Germinal center (tissue), 1 donor: ENCODE measurements around the gene OIT3.

Source experiments
- DNase-seq: peaks from one replicate; pipeline ENCODE4 v3.0.0; 2012; ENCODE audit warnings: mixed read lengths, low spot score

Gene OIT3

GRCh38 chr10:72893136-72893798 is at the start of gene OIT3:
OIT3 (plus strand) TSS chr10:72893739; CDS start chr10:72893799, 60 bp downstream.
- no peak for DNase-seq

DNA sequence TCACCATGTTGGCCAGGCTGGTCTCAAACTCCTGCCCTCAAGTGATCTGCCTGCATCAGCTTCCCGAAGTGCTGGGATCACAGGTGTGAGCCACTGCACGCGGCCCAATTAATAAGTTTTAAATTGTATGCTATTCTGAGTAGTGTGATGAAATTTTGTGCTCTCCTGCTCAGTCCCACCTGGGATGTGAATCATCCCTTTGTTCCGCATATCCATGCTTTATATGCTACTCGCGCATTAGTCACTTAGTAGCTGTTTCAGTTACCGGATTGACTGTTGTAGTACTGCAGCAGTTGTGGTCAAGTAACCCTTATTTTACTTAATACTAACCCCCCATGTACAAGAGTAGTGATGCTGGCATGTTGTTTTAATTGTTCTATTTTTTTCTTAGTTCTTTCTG is 47.3 kb upstream of the OIT3 start:
- DNase-seq: no peak

DNA sequence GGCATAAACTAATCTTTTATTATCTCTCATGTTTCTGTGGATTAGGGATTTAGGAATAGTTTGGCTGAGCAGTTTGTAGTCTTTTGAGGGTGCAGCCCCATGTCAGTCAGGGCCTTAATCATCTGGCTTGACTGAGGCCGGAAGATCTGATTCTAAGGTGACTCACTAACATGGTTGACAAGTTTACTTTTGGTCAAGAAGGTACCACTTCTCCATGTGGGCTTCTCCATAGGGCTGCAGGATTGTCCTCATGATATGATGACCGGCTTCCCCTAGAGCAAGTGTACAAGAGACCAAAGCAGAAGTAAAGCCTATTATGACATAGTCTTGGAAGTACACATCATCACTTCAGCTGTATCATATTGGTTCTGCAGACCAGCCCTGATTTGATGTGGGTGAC is 45.9 kb upstream of the OIT3 start:
- no peak for DNase-seq

DNA sequence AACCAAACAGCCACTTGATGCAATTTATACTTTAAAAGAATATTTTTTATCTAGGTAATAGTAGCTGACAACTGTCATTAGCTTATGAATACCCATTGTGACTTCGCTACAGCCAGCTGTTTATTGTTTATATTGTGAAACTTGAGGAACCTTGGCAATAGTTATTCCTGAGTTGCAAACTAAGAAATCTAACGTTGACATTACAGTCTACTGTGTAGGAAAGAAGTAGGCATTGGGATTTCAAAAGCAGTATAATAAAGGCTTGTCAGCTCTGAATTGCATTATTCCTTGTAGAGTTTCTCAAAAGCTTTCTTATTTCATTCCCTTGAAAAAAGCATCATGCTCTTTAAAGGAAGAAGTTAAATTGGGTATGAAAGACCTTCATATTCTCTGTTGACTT is 42.7 kb upstream of the OIT3 start:
- no peak for DNase-seq

GRCh38 chr10:72851509-72851908 is 42.0 kb upstream of the OIT3 start:
- DNase-seq: no peak

GRCh38 chr10:72852508-72852907 is 41.0 kb upstream of the OIT3 start:
- no peak for DNase-seq

DNA sequence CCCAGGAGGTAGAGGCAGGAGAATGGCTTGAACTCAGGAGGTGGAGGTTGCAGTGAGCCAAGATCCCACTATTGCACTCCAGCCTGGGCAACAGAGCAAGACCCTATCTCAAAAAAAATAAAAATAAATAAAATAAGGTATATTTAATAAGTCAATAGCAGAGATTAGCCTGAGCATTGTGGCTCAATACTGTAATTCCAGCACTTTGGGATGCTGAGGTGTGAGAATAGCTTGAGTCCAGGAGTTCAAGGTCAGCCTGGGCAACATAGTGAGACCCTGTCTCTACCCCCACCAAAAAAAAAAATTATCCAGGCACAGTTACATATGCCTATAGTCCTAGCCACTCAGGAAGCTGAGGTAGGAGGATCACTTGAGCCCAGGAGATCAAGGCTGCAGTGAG is 38.4 kb upstream of the OIT3 start:
- no peak for DNase-seq

DNA sequence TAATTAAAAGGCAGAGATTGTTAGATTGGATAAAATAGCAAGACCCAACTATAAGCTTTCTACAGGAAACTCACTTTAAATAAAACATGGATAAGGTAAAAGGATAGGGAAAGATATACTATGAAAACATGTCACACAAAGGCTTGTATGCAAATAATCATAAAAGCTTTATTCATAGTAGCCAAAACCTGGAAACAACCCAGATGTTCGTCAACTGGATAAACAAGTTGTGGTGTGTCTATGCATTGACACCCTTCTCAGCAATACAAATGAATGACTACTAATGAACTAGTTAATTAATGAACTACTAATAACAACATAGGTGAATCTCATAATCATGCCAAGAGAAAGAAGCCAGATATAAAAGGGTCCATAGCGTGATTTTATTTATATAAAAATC is 37.7 kb upstream of the OIT3 start:
- no peak for DNase-seq

- DNase-seq: no peak
These were observed 35.5 kb upstream of the OIT3 start for GRCh38 chr10:72858067-72858466.

- DNase-seq: no peak
These were observed 30.6 kb upstream of the OIT3 start for GRCh38 chr10:72862957-72863356.

- DNase-seq: peak; percentile 19
These were observed 18.1 kb upstream of the OIT3 start for GRCh38 chr10:72875250-72876055.

GRCh38 chr10:72879245-72879644 is 14.3 kb upstream of the OIT3 start:
- DNase-seq: no peak

GRCh38 chr10:72881291-72881690 is 12.2 kb upstream of the OIT3 start:
- no peak for DNase-seq

- DNase-seq: no peak
These were observed 9.7 kb upstream of the OIT3 start for GRCh38 chr10:72883861-72884260.

DNA sequence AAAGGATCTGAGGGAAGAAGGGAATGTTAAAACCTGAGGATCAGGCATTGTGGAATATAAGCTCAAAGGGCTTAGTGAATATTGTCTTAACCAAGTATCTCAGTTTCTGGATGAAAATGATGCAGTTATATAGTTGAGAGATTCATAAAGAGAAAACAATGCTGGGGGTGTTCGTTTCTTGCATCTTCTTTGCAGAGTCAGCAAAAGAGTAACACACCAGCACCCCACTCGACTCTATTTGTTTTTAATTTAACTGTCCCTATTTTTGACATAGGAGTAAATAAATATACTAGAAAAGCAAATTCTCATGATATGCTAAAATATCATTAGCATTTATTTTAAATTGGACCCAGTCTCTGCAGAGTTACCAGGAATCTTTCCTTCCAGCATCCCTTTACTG is 7.6 kb upstream of the OIT3 start:
- no peak for DNase-seq

- no peak for DNase-seq
These were observed 6.9 kb upstream of the OIT3 start for GRCh38 chr10:72886621-72887020.

- DNase-seq: peak; percentile 5
These were observed 6.5 kb upstream of the OIT3 start for GRCh38 chr10:72887043-72887442.

DNA sequence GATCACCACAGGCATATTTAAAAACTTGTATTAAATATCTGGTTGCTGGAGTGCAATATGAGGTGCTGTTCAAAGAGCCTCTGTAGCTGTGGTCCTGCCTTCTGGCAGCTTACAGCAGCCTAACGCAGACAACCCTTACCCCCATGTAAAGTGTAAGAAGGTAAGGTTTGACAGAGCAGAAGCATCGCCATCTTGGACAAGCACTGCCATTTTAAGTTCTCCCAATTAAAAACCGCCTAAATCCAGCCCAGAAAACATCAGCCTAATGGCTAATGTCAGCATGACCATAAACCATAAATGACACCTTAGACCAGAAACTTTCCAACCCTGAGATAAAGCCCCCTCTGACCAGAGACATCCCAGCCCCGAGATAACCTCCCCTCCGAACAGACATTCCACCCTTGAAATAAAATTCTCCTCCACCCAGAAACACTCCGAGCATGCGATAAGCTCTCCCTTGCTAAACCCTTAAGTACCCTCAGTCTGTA is 5.3 kb upstream of the OIT3 start:
- no peak for DNase-seq

DNA sequence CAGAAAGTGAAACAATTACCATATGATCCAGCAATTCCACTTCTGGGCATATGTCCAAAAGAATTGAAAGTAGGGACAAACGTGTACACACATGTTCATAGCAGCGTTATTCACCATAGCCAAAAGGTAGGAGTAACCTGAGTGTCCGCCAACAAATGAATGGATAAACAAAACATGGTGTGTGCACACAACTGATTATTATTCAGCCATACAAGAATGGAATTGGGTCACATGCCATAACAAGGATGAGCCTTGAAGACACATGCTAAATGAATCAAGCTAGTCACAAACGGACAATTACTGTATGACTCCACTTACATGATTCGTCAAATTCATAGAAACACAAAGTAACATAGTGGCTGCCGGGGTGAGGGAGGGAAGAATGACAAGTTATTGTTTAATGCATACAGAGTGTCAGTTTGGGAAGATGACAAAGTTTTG is 4.1 kb upstream of the OIT3 start:
- no peak for DNase-seq

GRCh38 chr10:72890086-72890485 is 3.5 kb upstream of the OIT3 start:
- no peak for DNase-seq

DNA sequence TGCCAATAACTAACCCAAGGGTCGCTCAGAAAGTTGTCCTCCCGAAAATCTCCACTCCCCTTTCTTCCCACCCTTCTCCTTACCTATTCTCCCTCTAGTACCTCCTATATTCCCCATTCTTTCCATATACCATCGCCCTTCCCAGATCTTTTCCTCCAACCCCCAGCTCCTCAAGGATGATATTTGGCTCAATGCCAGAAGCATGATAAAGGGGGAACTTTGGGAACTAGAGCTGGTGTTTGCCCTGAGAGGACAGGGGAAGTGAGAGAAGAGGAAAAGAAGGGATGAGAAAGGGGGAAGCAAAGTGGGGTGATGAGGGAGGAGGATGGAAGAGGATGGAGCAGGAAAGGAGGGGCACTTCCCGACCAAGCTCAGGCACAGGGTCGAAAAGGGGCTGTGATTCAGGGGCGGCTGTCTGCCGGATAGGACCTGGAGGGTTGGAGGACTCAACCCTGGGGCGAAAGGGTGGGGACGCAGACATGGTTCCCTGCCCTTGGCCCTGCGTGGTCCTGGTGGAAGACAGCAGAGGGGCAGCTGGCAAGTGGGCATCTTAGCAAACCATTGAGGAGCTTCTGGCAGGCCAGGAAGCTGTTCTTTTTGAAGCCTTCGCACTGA is 1.8 kb downstream of the OIT3 start:
- no peak for DNase-seq

DNA sequence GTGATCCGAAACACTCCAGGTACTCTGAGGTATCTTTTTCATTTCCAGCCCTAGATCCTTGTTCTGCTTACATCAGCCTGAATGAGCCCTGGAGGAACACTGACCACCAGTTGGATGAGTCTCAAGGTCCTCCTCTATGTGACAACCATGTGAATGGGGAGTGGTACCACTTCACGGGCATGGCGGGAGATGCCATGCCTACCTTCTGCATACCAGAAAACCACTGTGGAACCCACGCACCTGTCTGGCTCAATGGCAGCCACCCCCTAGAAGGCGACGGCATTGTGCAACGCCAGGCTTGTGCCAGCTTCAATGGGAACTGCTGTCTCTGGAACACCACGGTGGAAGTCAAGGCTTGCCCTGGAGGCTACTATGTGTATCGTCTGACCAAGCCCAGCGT is 5.1 kb downstream of the OIT3 start:
- no peak for DNase-seq

DNA sequence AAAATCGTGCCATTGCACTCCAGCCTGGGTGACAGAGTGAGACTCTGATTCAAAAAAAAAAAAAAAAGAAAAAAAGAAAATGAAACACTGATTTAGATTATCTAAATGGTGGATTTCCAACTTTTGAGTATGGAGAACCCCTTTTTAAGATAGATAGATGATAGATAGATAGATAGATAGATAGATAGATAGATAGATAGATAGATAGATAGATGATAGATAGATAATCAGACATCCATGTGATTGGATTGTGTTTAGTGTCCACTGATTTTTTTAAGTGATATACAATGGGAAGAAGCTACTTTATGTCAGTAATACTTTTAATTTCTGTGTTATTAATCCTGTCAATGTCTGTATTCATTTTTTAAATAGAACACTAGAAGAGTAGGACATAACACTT is 6.0 kb downstream of the OIT3 start:
- no peak for DNase-seq
